ENCODE measurements around the gene ZNF823.
"Not testable (repeated sequence)": the region's sequence is repeated elsewhere in the genome, so short reads cannot be mapped to it uniquely, and the experiment has no call there.

The ZNF823 gene

DNA sequence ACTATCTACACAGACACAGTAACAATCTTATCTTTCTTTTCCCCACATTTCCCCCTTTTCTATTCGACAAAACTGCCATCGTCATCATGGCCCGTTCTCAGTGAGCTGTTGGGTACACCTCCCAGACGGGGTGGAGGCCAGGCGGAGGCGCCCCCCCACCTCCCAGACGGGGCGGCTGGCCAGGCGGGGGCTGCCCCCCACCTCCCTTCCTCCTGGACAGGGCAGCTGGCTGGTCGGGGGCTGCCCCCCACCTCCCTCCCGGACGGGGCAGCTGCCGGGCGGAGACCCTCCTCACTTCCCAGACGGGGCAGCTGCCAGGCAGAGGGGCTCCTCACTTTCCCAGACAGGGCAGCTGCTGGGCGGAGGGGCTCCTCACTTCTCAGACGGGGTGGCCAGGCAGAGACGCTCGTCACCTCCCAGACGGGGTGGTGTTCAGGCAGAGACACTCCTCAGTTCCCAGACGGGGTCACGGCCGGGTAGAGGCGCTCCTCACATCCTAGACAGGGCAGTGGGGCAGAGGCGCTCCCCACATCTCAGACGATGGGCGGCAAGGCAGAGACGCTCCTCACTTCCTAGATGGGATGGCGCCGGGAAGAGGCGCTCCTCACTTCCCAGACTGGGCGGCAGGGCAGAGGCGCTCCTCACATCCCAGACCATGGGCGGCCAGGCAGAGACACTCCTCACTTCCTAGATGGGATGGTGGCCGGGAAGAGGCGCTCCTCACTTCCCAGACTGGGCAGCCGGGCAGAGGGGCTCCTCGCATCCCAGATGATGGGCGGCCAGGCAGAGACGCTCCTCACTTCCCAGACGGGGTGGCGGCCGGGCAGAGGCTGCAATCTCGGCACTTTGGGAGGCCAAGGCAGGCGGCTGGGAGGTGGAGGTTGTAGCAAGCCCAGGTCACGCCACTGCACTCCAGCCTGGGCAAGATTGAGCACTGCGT is 61.8 kb downstream of the ZNF823 start:
- not testable (repeated sequence) for DNase-seq

DNA sequence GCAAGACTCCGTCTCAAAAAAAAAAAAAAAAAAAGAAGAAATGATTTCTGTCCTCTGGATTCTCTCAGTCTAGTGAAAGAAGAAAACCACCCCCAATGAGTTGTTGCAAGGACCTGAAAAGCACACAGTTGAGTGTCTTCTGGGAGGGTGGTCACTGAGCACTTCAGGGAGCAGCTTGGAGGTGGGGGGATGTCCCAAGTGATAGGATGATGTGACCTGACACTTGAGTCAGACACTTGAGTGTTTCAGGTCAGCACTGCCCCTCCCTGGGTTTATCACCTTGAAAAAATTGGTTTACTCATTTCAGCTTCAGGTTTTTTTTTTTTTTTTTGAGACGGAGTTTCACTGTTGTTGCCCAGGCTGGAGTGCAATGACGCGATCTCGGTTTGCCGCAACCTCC is 63.2 kb downstream of the ZNF823 start:
- no peak for DNase-seq

DNA sequence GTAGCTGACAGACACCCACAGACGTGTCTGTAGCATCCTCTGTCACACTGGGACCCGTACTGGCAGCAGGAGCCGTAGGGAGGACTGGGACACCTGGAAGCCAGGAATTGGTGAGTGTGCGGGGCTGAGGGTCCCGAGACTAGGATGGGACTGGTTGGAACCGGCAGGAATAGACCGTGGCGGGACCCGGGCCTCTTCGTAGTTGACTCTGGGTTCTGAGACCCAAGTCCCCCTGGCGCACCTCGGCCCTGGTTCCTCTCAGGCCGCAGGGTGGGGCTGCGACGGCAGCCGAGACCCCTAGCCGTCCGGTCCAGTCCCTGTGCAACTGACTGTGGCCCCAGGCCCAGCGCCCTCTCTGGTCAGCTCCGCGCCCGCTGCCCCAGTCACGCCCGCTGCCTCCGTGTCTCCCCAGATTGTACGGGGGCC is 64.7 kb downstream of the ZNF823 start:
- no peak for DNase-seq

DNA sequence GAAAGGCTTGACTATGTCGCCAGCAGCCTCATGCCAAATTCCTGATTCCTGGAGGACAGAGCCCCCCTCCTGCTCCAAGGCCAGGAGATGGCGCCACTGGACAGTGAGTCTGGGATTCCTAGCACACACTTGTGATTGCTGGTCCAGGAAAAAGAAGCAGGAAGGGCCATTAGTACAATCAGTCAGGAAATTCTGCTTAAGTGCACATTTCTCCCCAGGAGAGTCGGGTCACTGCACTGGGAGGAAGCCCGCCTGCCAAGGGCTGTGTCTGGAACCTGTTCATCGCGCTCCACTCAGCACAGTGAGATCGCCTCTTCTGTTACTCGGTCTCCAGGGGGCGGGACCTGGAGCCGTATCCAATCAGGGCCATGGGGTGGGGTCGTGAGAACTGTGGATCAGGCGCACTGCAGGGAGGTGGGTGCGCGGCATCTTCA is 65.1 kb downstream of the ZNF823 start:
- DNase-seq = no peak
